Activated naive CD8-positive, alpha-beta T cell (primary cell): ENCODE results near the gene TCEA2.
A peak's percentile ranks its signal among the peaks of the same experiment; 100 is the strongest.

Experiments used
- H3K27ac Mint-ChIP-seq: one replicate; pipeline ENCODE4 v1.8.0; 2021; ENCODE audit warnings: mixed read lengths
- H3K27me3 Mint-ChIP-seq: one replicate; pipeline ENCODE4 v1.8.0; 2021; ENCODE audit warnings: mixed read lengths
- H3K36me3 Mint-ChIP-seq: one replicate; pipeline ENCODE4 v1.8.0; 2021; ENCODE audit warnings: mixed read lengths
- H3K4me1 Mint-ChIP-seq: one replicate; pipeline ENCODE4 v1.8.0; 2021; ENCODE audit warnings: low read depth, mixed read lengths
- H3K4me3 Mint-ChIP-seq: one replicate; pipeline ENCODE4 v1.8.0; 2021; ENCODE audit warnings: mild to moderate bottlenecking, mixed read lengths
- H3K9me3 Mint-ChIP-seq: one replicate; pipeline ENCODE4 v1.8.0; 2021; ENCODE audit warnings: low read depth, mixed read lengths

Gene TCEA2

DNA sequence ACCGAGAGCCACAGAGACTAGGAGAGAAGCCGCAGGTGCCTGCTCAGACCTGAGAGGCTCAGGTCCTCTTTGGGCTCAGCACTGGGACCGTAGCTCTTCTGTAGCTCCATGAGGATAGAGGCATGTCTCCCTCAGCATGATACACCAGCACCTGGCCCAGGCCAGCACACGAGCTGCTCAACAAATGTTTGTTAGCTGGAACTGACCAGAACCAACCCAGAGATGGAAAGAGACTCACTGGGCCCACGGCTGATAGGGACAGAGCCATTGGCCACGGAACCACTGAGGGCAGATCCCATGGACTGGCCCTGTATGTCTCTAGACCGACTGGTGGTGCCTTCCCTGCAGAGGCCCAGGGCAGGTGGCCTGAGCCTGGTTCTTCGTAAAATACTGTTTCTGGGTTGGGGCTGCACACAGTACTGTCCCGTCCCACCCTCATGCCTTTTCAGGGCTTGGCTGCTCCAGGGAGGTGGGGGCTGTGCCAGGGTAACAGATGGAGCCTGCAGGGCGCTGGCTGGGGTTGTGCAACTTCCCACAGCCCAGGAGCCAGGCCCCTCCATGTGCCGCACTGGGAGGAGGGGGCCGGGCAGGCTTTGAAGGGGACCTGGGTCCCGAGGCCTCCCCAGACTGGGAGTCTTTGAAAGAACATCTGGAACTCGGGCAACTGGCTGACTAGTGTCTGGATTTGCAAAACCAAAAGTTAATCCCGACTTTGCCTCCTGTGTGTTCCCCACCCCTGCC is 21.8 kb upstream of the TCEA2 start:
- peak overlapping the region; percentile 76 for H3K4me3 Mint-ChIP-seq
- H3K36me3 Mint-ChIP-seq = no peaks in the 10 kb centered on the region
- H3K27me3 Mint-ChIP-seq = peaks cover 3% of the 10 kb centered on the region
- peaks cover 39% of the 10 kb centered on the region for H3K4me1 Mint-ChIP-seq
- peak overlapping the region; percentile 79 for H3K27ac Mint-ChIP-seq
- H3K9me3 Mint-ChIP-seq = no peaks in the 10 kb centered on the region

DNA sequence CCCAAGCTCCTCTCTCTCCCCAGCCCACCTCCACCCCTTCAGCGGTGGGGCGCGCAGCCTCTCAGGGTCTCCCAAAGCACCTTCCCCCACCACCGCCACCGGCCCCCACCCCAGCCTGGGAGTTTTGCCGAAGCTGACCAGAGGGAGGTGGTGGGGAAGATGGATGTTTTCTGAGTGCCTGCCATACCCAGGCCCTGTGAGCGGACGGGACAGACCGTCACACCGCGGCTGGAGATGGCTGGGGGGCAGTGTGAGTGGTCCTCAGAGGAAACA is 21.3 kb upstream of the TCEA2 start:
- Mint-ChIP-seq H3K27ac (no peak overlapping the region), H3K36me3 (no peaks in the 10 kb centered on the region), H3K9me3 (no peaks in the 10 kb centered on the region), H3K4me3 (peak overlapping the region; percentile 76), H3K4me1 (peaks cover 39% of the 10 kb centered on the region), H3K27me3 (peaks cover 6% of the 10 kb centered on the region)

DNA sequence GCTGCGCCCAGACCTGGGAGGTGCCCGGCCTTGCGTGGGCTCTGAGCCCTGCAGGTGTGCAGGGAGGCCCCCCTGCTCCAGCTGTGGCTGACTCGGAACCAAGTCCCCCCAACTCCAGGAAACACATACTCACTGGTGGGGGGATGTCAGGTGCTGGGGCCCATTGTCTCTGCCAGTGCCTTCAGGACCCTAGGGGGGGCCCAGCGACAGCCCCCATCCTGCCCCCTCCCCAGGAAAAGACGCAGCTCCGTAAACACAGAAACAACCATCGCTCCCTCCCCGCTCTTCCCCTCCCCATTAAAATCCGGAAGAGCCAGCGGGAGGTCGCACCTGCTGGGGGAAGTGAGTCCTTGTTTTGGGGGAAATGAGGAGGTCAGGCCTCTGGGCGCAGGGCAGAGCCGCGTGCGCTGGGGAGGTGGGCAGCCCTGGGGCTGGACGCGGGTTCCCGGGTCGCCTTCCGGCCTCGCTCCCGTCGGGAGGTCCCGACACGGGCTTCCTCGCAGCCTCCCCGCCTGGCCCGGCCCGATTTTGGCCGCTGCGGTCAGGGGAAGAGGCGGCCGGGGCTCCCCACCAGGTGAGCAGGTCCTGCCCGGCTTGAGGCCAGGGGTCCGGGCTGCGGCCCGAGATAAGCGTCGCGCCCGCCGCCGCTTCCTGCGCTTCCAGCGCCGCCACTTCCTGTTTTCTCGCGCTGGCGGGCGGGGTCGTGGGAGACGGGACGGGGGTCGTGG is 20.8 kb upstream of the TCEA2 start:
- Mint-ChIP-seq H3K4me3 (peak overlapping the region; percentile 76), H3K9me3 (no peaks in the 10 kb centered on the region), H3K27ac (peak overlapping the region; percentile 90), H3K27me3 (peaks cover 6% of the 10 kb centered on the region), H3K36me3 (no peaks in the 10 kb centered on the region), H3K4me1 (peaks cover 38% of the 10 kb centered on the region)

DNA sequence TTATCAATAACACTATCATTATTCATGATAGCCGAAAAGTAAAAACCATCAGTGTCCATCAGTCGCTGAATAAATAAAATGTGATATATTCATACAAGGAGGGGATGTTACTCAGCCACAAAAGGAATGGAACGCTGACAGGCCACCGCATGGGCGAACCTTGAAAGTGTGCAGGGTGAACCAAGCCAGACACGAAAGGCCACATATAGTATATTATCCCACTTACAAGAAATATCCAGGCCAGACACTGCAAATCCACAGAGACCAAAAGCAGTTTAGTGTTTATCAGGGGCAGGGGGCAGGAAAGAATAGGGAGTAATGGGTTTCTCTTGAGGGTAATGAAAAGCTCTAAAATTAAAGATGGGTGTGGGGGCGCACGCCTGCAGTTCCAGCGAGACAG is 19.2 kb upstream of the TCEA2 start:
- Mint-ChIP-seq H3K27ac (no peak overlapping the region), H3K36me3 (no peaks in the 10 kb centered on the region), H3K4me3 (peak overlapping the region; percentile 75), H3K9me3 (no peaks in the 10 kb centered on the region), H3K27me3 (peaks cover 6% of the 10 kb centered on the region), H3K4me1 (peaks cover 35% of the 10 kb centered on the region)

DNA sequence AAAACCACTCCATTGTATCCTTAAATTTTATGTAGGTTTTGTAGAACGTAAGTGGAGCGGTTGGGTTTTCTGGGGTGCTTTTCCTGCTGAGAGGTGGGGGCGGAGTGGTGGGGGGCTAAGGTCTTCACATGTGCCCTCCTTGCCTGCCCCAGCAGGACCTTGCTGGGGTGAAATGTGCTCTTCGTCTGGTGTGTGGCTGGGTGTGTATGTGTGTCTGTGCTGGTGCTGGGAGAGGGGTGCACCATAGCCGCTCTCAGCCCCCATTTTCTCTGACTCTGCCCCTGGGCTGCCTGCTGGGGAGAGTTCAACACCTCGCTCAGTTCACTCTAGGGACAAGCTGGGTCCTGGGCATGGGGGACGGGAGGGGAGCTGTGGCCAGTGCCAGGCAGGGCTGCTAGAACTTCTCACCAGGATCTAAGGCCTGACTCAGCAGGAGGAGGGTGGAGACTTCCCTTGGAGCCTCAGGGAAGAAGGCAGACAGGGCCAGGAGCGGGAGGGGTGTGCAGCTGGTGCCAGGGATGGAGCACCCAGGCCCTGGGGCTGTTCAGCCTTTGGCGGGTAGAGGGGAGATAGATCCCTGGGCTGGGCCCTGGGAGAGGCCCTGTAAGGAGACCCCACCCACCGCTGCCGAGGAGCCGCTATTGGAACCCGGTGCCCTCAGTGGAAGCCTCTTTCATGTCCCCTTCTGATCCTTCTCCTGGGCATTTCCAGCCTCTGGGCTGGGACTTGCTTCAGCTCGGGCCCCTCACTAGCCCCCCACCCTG is 18.3 kb upstream of the TCEA2 start:
- peak overlapping the region; percentile 50 for H3K27ac Mint-ChIP-seq
- peak overlapping the region; percentile 17 for H3K4me3 Mint-ChIP-seq
- peaks cover 6% of the 10 kb centered on the region for H3K27me3 Mint-ChIP-seq
- H3K9me3 Mint-ChIP-seq = no peaks in the 10 kb centered on the region
- no peaks in the 10 kb centered on the region for H3K36me3 Mint-ChIP-seq
- peaks cover 34% of the 10 kb centered on the region for H3K4me1 Mint-ChIP-seq

DNA sequence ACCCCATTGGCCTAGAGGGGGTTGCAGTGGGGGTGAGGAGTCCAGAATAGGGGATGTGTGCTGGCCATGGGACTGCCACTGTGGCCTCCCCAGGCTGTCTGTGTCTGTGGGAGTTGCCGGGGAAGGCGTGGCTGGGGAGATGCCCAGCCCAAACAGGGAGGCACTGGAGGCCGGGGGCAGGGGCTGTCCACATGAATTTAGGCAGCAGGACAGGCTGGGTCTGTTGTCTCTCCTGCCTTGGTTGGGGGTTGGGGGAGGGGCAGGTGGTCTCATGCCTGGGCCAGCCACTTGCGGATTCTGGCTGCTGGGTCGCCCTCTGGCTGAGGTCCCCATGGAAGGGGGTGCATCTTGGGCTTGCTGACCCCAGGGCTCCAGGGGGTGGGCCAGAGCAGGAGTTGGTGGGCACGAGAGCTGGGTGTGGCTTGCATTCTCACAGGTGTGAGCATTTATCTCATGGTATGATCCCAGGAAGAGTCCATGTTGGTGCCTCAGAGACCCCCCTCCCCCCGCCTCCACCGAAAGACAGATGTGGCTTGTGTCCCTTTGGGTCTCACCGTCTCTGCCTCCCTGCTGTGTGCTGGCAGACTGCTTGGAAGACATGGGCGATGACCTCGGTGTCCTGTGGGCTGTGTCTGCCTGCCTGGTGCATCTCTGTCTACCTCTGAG is 17.5 kb upstream of the TCEA2 start:
- H3K27ac Mint-ChIP-seq = no peak overlapping the region
- no peaks in the 10 kb centered on the region for H3K9me3 Mint-ChIP-seq
- no peak overlapping the region for H3K4me3 Mint-ChIP-seq
- no peaks in the 10 kb centered on the region for H3K36me3 Mint-ChIP-seq
- H3K4me1 Mint-ChIP-seq = peaks cover 28% of the 10 kb centered on the region
- peaks cover 6% of the 10 kb centered on the region for H3K27me3 Mint-ChIP-seq

DNA sequence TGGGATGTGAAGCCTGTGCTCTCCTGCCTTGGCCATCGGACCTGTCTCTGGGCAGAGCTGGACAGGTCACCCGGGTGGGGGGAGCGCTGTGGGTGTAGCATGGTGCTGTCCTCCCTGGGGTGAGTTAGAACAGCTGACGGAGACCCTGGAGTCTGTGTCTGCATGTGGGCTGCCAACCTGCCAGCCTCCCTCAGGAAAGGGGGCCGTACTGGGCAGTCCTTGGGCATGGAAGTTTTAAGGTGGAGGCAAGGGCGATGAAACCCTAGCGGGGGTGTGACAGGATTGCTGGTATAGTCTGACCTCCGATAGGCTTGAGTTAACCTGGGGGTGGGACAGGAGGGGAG is 16.0 kb upstream of the TCEA2 start:
- H3K9me3 Mint-ChIP-seq = no peaks in the 10 kb centered on the region
- H3K36me3 Mint-ChIP-seq = no peaks in the 10 kb centered on the region
- no peak overlapping the region for H3K27ac Mint-ChIP-seq
- H3K4me1 Mint-ChIP-seq = peaks cover 20% of the 10 kb centered on the region
- no peak overlapping the region for H3K4me3 Mint-ChIP-seq
- peaks cover 8% of the 10 kb centered on the region for H3K27me3 Mint-ChIP-seq

DNA sequence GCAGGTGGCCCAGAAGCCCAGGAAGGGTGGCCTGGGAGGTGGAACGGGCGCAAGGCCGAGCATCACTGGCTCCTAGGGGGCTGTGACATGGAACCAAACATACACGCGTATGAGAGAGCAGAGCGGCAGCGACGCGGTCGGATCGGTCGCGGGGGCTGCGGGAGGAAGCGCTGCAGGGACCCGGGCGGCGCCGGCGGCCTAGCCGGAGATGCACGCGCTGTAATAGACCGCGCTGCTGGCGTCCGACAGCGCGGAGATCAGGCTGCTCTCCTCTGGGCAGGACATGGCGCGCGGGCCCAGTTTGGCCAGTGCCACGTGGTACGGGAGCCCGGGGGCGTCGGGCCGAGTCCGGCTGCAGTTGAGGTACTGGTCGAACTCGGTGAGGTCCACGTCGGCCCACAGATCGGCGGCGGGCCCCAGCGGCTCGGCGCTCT is 15.0 kb upstream of the TCEA2 start:
- H3K9me3 Mint-ChIP-seq = no peaks in the 10 kb centered on the region
- no peak overlapping the region for H3K4me3 Mint-ChIP-seq
- H3K36me3 Mint-ChIP-seq = no peaks in the 10 kb centered on the region
- H3K27me3 Mint-ChIP-seq = peaks cover 8% of the 10 kb centered on the region
- H3K4me1 Mint-ChIP-seq = peaks cover 20% of the 10 kb centered on the region
- H3K27ac Mint-ChIP-seq = no peak overlapping the region

DNA sequence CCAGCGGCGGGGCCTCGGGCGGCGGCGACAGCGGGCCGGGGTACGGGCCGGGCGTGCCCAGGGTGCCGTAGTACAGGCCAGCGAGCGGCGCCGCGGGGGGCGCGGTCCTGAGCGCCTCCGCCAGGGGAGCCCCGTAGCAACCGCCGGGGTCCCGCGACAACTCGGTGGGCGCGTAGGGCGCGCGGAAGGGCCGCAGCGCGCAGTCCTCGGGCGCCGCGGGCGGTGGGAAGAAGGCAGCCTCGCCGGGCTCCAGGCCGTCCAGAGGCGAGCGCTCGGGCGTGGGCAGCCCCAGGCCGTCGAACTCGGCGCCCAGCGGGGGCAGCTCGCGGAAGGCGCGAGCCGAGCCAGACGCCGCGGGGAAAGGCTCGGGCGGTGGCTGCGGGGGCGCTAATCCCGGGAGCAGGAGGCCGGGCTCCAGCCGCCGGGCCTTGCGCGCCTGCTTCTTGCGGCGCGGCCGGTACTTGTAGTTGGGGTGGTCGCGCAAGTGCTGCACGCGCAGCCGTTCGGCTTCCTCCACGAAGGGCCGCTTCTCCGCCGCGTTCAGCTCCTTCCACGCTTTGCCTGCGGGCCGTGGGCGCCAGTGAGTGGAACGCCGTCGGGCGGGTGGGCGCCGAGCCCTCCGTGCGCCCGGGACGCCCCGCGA is 14.5 kb upstream of the TCEA2 start:
- Mint-ChIP-seq H3K36me3 (no peaks in the 10 kb centered on the region), H3K4me3 (no peak overlapping the region), H3K4me1 (peaks cover 19% of the 10 kb centered on the region), H3K27me3 (peaks cover 9% of the 10 kb centered on the region), H3K27ac (no peak overlapping the region), H3K9me3 (no peaks in the 10 kb centered on the region)

DNA sequence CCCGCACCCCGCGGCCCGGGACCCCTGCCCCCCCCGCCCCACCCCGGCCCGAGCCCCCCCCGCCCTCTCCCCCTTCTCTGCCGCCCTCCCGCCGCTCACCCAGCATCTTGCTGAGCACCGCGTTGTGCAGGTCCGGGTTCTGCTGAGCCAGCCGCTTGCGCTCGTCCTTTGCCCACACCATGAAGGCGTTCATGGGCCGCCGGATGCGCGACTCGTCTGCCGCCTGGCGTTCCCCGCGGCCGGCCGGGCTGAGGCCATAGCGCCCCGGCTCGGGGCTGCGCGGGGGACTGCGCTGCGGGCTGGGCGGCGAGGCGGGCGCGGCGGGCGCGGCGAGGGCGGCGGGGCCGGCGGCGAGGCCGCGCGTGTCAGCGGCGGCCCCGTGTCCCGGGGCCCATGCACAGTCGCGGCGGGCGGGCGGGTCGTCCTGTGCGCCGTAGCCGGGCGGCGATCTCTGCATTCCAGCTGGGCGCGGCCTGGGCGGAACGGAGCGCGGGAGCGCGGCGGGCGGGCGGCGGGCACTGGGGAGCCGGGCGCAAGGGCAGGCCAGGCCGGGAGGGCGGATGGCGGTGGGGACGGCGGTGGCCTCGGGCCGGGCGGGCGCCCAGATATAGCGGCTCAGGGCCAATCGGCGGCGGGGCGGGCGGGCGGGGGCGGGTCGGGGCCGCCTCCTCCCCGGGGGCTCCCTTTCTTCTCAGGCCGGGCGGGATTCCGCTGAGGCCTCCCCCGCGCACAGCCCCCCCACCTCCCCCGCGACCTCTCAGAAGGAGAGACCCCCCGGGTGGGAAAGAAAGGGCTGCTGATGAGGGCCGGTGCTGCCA is 13.7 kb upstream of the TCEA2 start, which contains the start of gene SOX18:
Gene SOX18, minus strand, starts transcription at position 580 of the 818 bp plus-strand sequence. Its CDS starts 123 bp downstream, at position 457.
- peaks cover 10% of the 10 kb centered on the region for H3K27me3 Mint-ChIP-seq
- peaks cover 14% of the 10 kb centered on the region for H3K4me1 Mint-ChIP-seq
- no peaks in the 10 kb centered on the region for H3K36me3 Mint-ChIP-seq
- H3K27ac Mint-ChIP-seq = no peak within 1 kb of the TSS
- peak within 1 kb of the TSS; percentile 56 for H3K4me3 Mint-ChIP-seq
- no peaks in the 10 kb centered on the region for H3K9me3 Mint-ChIP-seq

DNA sequence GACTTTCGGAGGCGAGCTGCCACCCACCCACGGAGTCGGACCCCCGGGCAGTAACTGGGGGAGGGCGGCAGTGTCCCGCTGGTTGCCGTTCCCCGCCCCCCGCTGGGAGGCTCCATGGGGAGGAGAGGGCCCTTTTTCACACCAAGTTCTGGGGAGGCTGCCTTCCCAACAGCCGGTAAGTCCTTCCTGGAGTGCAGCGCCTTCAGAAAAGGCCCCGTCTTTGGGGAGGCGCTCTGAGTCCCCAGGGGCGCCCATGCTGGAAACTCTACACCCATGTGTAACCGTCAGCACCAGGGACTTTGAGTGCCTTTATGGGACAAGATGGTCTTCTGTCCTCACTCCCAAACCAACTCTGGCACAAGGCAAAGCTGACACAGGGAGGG is 13.1 kb upstream of the TCEA2 start:
- H3K9me3 Mint-ChIP-seq = no peaks in the 10 kb centered on the region
- H3K27me3 Mint-ChIP-seq = peaks cover 12% of the 10 kb centered on the region
- peaks cover 9% of the 10 kb centered on the region for H3K4me1 Mint-ChIP-seq
- no peaks in the 10 kb centered on the region for H3K36me3 Mint-ChIP-seq
- H3K4me3 Mint-ChIP-seq = no peak overlapping the region
- H3K27ac Mint-ChIP-seq = no peak overlapping the region

DNA sequence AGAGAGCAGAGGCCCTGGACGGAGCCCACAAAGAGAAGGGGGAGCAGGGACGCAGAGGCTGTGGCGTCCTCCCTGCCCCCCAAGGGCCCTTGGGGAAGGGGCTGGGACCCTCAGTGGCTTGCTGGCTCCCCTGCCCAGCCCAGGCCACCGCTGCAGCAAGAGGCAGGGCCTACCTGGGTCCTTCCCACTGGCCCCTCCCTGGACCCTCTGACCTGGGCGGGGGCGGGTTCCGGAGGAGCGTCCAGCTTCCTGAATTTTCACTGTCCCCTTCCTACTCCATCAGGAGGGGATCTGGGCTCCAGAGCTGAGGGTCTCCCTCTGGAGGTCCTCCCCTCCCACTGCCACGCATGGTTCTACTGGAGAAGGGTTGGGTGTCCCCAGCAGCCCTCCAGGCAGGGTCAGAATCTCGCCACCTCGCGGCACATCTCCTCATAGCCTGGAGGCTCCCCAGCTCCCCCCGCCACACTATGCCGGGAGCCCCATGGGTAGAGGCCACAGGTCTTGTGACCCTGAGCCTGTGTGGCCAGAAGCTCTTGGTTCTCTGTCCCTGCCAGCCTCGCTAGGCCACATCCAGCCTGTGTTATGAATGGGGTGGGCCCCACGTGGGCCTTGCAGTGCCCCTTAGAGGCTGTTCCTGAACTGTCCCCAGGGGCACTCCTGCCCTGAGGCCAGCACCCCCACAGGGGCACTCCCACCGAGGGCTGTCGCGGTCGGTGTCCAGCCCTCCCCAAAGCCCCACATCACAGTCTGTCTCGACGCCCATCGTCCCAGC is 12.6 kb upstream of the TCEA2 start:
- H3K9me3 Mint-ChIP-seq = no peaks in the 10 kb centered on the region
- H3K36me3 Mint-ChIP-seq = no peaks in the 10 kb centered on the region
- no peak overlapping the region for H3K27ac Mint-ChIP-seq
- H3K4me3 Mint-ChIP-seq = peak overlapping the region; percentile 42
- peaks cover 12% of the 10 kb centered on the region for H3K27me3 Mint-ChIP-seq
- peaks cover 9% of the 10 kb centered on the region for H3K4me1 Mint-ChIP-seq

DNA sequence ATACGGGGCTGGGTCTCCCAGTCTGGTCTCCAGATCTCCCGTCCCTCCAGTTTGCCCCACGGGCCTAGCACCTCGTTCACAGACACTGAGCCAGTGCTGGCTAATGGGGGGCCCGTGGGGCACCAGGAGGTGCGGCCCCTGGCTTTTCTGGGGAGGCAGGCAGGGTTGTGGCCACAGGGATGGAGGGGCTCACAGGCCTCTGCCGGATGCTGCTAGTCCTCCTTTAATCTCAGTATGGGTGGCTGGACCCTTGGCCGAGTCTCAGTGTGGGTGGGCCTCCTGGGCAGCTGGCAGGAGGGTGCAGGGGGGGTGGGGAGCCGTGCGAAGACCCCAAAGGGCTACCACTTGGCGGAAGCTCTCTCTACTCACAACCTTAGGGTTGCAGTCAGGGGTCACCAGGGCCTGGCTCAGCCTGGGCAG is 12.0 kb upstream of the TCEA2 start:
- no peaks in the 10 kb centered on the region for H3K36me3 Mint-ChIP-seq

More for the DNA sequence above, 12.0 kb upstream of the TCEA2 start:
- Mint-ChIP-seq H3K4me3 (no peak overlapping the region), H3K27me3 (peaks cover 10% of the 10 kb centered on the region), H3K27ac (no peak overlapping the region), H3K9me3 (no peaks in the 10 kb centered on the region), H3K4me1 (peaks cover 6% of the 10 kb centered on the region)
